ENCODE data around the gene LSM2. TPM values are rescaled to one million over a fixed set of nuclear protein-coding genes. Genes with fewer than 3 reads are reported as not detected.

Gene LSM2
- total and polyA plus RNA-seq, 9 of the 15 experiments (the other 6 are each of a cell fraction or from before 2014, with no cell fraction given), result 154 to 407 (median 223) TPM

- TF ChIP-seq FOXM1 (IDR thresholded peaks at IDR 0.05; ENCODE audit: low read depth) (0 out of 2 replicates have a peak, but pooled peaks have one; percentile 22), FOXM1 (CRISPR knock-in tag; IDR thresholded peaks at IDR 0.05; ENCODE audit: low read depth) (no peak), MCM3 (IDR thresholded peaks at IDR 0.05) (no peak), ZFP91 (CRISPR knock-in tag; IDR thresholded peaks at IDR 0.05) (no peak), ETS1 (conservative IDR thresholded peaks at IDR 0.05; ENCODE audit: control insufficient read depth, low read depth, low read length) (no peak), HDAC3 (IDR thresholded peaks at IDR 0.05; ENCODE audit: borderline replicate concordance, partially characterized antibody) (no peak), ZNF766 (CRISPR knock-in tag; conservative IDR thresholded peaks at IDR 0.05) (no peak), ZNF57 (CRISPR knock-in tag; IDR thresholded peaks at IDR 0.05) (0 out of 2 replicates have a peak, but pooled peaks have one; percentile 52), TEAD4 (IDR thresholded peaks at IDR 0.05; ENCODE audit: low read length) (no peak), TEAD4 (CRISPR knock-in tag; IDR thresholded peaks at IDR 0.05; ENCODE audit: borderline replicate concordance) (no peak), SMAD4 (CRISPR knock-in tag; conservative IDR thresholded peaks at IDR 0.05) (0 out of 2 replicates have a peak, but pooled peaks have one; percentile 34), ZNF174 (CRISPR knock-in tag; IDR thresholded peaks at IDR 0.05) (0 out of 2 replicates have a peak, but pooled peaks have one; percentile 74), GATAD2B (IDR thresholded peaks at IDR 0.05; ENCODE audit: borderline replicate concordance) (no peak), NRF1 (conservative IDR thresholded peaks at IDR 0.05 in 1 of 2, IDR thresholded peaks at IDR 0.05 in 1 of 2) (peak; percentile 48 to 62; a peak in 3 of 4 replicates), DMBX1 (CRISPR knock-in tag; IDR thresholded peaks at IDR 0.05; ENCODE audit: borderline replicate concordance) (0 out of 2 replicates have a peak, but pooled peaks have one; percentile 41), PHF21A (IDR thresholded peaks at IDR 0.05; ENCODE audit: borderline replicate concordance, low read depth) (no peak; the same call in 1 of the 2 replicates), TAF7 (tag; IDR thresholded peaks at IDR 0.05) (no peak), COPS2 (conservative IDR thresholded peaks at IDR 0.05) (no peak)
- TF ChIP-seq, protein P1, sequence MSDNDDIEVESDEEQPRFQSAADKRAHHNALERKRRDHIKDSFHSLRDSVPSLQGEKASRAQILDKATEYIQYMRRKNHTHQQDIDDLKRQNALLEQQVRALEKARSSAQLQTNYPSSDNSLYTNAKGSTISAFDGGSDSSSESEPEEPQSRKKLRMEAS (CRISPR knock-in tag; IDR thresholded peaks at IDR 0.05), result peak; percentile 87
- TF ChIP-seq, protein P2, sequence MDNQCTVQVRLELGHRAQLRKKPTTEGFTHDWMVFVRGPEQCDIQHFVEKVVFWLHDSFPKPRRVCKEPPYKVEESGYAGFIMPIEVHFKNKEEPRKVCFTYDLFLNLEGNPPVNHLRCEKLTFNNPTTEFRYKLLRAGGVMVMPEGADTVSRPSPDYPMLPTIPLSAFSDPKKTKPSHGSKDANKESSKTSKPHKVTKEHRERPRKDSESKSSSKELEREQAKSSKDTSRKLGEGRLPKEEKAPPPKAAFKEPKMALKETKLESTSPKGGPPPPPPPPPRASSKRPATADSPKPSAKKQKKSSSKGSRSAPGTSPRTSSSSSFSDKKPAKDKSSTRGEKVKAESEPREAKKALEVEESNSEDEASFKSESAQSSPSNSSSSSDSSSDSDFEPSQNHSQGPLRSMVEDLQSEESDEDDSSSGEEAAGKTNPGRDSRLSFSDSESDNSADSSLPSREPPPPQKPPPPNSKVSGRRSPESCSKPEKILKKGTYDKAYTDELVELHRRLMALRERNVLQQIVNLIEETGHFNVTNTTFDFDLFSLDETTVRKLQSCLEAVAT (IDR thresholded peaks at IDR 0.05), result no peak
Measured at GRCh38 chr6:31750411-31751022, 56.2 kb downstream of the LSM2 start (continued).
